ENCODE measurements around the gene ORAI2.
"Not testable (repeated sequence)": the region's sequence is repeated elsewhere in the genome, so short reads cannot be mapped to it uniquely, and the experiment has no call there.

ORAI2 gene

GRCh38 chr7:102472126-102473041, 39.0 kb downstream of the ORAI2 start:
- TF ChIP-seq TAF1 (IDR thresholded peaks at IDR 0.05; ENCODE audit: borderline replicate concordance, low read depth, low read length) (no peak), POLR2A (IDR thresholded peaks at IDR 0.05; ENCODE audit: low read depth, low read length) (no peak), POLR2AphosphoS5 (IDR thresholded peaks at IDR 0.05; ENCODE audit: low read depth, low read length) (no peak; the same call in 1 of the 2 replicates)
- FAIRE-seq (no peak), DNase-seq (ENCODE audit: insufficient read length) (no peak)

GRCh38 chr7:102473271-102473991, 40.1 kb downstream of the ORAI2 start:
- FAIRE-seq = no peak
- DNase-seq (ENCODE audit: insufficient read length) = no peak
- TF ChIP-seq POLR2A (IDR thresholded peaks at IDR 0.05; ENCODE audit: low read depth, low read length) = no peak
- no peak for TF ChIP-seq TAF1 (IDR thresholded peaks at IDR 0.05; ENCODE audit: borderline replicate concordance, low read depth, low read length)
- no peak for TF ChIP-seq POLR2AphosphoS5 (IDR thresholded peaks at IDR 0.05; ENCODE audit: low read depth, low read length)

GRCh38 chr7:102474116-102474515, 40.7 kb downstream of the ORAI2 start:
- not testable (repeated sequence) for DNase-seq (ENCODE audit: insufficient read length); FAIRE-seq

- not testable (repeated sequence) for DNase-seq (ENCODE audit: insufficient read length); FAIRE-seq
These were observed 41.5 kb downstream of the ORAI2 start for GRCh38 chr7:102474736-102475435.

GRCh38 chr7:102478314-102479208, 45.2 kb downstream of the ORAI2 start, which contains the start of gene POLR2J:
TSS of gene POLR2J (minus strand) at chr7:102478922. CDS start at chr7:102478860, 62 bp downstream.
- not testable (repeated sequence) for DNase-seq (ENCODE audit: insufficient read length); FAIRE-seq
- TF ChIP-seq TAF1 (IDR thresholded peaks at IDR 0.05; ENCODE audit: borderline replicate concordance, low read depth, low read length) = 0 out of 2 replicates have a peak, but pooled peaks have one; percentile 25

GRCh38 chr7:102479209-102479584, 45.8 kb downstream of the ORAI2 start:
- FAIRE-seq; DNase-seq (ENCODE audit: insufficient read length): not testable (repeated sequence)

- not testable (repeated sequence) for FAIRE-seq
These were observed 46.7 kb downstream of the ORAI2 start for GRCh38 chr7:102479982-102480637.

GRCh38 chr7:102481962-102482361, 48.6 kb downstream of the ORAI2 start:
- not testable (repeated sequence) for FAIRE-seq; DNase-seq (ENCODE audit: insufficient read length)

More at GRCh38 chr7:102479982-102480637, 46.7 kb downstream of the ORAI2 start:
- not testable (repeated sequence) for DNase-seq (ENCODE audit: insufficient read length)

GRCh38 chr7:102484317-102484716, 50.9 kb downstream of the ORAI2 start:
- FAIRE-seq; DNase-seq (ENCODE audit: insufficient read length): not testable (repeated sequence)

GRCh38 chr7:102490529-102491075, 57.2 kb downstream of the ORAI2 start:
- not testable (repeated sequence) for FAIRE-seq; DNase-seq (ENCODE audit: insufficient read length)

GRCh38 chr7:102493220-102493935, 60.0 kb downstream of the ORAI2 start:
- not testable (repeated sequence) for FAIRE-seq; DNase-seq (ENCODE audit: insufficient read length)

GRCh38 chr7:102494026-102494425, 60.7 kb downstream of the ORAI2 start:
- not testable (repeated sequence) for DNase-seq (ENCODE audit: insufficient read length); FAIRE-seq

- not testable (repeated sequence) for DNase-seq (ENCODE audit: insufficient read length); FAIRE-seq
These were observed 61.2 kb downstream of the ORAI2 start for GRCh38 chr7:102494473-102495149.

- not testable (repeated sequence) for FAIRE-seq; DNase-seq (ENCODE audit: insufficient read length)
These were observed 63.5 kb downstream of the ORAI2 start for GRCh38 chr7:102496861-102497260.

GRCh38 chr7:102497308-102497707, 63.9 kb downstream of the ORAI2 start:
- not testable (repeated sequence) for FAIRE-seq; DNase-seq (ENCODE audit: insufficient read length)

GRCh38 chr7:102498321-102498720, 64.9 kb downstream of the ORAI2 start:
- FAIRE-seq; DNase-seq (ENCODE audit: insufficient read length): not testable (repeated sequence)
